Stimulated activated CD8-positive, alpha-beta memory T cell treated with anti-CD3 and anti-CD28 coated beads, Interleukin-7, amount 100 ng/mL, for 4 hours (primary cell): ENCODE results near the gene EXOG.
A peak's percentile ranks its signal among the peaks of the same experiment; 100 is the strongest.

Experiments used
- DNase-seq, 2 donors: peaks; one replicate each; pipeline ENCODE4 v3.0.0-alpha.2; 2020; ENCODE audit warnings: low read depth in 2 of 2

Gene EXOG, protein sequence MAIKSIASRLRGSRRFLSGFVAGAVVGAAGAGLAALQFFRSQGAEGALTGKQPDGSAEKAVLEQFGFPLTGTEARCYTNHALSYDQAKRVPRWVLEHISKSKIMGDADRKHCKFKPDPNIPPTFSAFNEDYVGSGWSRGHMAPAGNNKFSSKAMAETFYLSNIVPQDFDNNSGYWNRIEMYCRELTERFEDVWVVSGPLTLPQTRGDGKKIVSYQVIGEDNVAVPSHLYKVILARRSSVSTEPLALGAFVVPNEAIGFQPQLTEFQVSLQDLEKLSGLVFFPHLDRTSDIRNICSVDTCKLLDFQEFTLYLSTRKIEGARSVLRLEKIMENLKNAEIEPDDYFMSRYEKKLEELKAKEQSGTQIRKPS

DNA sequence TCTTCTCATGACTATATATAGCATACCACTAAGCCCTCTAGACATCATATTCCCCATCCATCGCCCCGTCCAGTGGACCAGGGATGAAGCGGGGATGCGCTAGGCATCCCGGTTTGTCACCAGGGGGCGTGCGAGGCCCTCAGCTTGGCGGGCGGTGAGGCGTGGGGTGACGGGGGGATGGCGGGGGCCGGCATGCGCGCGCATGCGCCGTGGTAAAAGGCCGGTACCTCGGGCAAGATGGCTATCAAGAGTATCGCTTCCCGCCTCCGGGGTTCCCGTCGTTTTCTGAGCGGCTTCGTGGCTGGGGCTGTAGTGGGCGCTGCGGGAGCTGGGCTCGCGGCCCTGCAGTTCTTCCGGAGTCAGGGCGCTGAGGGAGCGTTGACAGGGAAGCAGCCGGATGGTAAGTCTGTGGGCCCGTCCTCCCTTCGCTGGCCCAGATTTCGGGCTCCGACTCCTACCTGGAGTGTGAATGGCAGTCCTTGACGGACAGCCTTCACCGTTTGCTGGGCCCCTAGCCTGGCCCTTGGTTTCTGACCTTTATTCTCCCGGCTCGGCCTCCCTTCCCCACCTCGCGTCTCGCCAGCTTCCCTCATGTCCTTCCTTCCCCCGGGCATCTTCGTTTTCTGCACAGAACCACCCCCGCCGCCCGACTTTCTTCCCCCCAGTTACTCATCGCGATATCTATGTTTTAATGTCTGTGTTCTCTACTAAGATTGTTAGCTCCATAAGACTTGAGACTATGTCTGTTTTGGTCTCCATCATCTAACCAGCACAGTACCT is at the start of gene EXOG:
Gene EXOG (plus strand): TSS at position 210 of the 780 bp plus-strand sequence. CDS start 28 bp downstream, at position 238.
- DNase-seq: peak; percentile 91 to 92

DNA sequence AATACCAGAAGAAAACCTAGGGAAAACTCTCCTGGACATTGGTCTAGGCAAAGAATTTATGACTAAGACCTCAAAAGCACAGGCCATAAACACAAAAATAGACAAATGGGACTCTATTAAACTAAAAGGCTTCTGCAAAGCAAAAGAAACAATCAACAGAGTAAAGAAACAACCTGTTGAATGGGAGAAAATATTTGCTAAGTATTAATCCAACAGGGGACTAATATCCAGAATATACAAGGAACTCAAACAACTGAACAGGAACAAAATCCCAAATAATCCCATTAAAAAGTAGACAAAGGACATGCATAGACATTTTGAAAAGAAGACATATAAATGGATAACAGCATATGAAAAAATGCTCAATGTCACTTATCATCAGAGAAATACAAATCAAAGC is 49.3 kb upstream of the EXOG start:
- DNase-seq: no peak

DNA sequence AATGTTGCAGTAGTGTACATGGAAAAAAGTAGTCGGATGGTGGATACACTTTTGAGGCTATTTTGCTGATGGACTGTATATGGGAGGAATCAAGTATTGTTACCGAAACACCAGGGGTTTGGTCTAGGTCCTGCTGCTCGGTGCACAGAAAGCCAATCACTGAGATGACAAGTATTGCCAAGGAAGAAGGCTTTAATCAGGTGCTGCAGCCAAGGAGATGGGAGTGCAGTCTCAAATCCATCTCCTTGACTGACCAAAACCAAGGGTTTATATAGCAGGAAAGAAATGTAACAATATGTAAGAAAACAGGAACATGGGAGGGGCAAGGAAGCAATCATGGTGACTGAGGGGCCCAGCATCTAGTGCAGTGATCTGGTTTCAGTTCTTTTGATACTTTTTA is 45.3 kb upstream of the EXOG start:
- no peak for DNase-seq

DNA sequence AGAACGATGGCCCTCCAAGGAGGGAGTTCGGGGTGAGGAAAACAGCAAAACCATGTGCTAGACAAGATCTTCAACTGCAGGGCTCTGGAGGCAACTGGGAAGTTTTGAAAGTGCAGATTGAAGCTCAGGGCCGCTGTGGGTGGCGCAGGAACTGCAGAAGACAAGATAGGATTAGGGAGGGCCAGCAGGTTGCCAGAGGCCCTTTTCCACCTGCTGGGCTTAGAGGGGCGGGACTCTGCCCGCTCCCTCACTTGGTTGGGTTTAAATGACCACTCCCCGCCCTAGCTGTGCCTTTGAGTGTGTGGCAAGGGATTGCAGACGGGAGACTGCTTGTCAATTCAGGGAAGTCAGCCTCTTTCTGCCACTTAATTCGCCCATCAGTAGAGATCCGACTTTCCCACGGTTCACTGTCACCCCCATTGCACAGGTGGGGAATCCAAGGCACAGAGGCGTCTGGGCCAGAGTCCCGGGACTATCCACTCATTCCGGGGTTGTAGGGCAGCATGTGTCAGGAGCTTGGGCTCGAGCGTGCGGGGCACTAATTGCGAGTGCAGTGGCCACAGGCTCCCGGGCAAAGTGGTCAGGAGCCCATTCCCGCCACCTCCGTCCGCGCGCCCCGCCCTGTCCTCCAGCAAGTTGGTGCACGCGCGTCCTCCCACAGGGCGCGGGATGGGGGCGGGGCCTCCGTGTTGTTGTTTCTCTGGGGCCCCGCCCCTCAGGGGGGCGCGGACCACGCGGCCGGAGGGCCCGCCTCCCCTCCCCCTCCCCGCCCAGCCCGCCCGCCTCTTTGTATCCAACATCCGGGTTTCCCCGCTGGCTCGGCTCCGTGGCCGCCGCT is 42.8 kb upstream of the EXOG start, which contains the start of gene ACVR2B:
Gene ACVR2B (plus strand): TSS at position 816 of the 838 bp plus-strand sequence. CDS start 433 bp downstream, outside the sequence.
- peak; percentile 41 to 66 for DNase-seq

DNA sequence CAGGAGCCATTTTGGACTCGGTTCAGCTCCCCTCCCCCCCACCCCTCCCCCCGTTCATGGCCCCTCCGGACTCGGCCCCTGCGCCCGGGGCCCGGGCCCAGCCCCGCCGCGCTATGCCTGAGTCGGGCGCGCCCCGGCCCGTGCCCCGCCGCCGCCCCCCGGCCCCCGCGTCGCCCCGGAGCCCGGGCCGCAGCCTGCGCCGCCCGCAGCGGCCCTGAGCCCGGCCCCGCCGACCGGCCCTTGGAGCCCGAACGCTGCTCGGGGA is 42.3 kb upstream of the EXOG start:
- DNase-seq: no peak

DNA sequence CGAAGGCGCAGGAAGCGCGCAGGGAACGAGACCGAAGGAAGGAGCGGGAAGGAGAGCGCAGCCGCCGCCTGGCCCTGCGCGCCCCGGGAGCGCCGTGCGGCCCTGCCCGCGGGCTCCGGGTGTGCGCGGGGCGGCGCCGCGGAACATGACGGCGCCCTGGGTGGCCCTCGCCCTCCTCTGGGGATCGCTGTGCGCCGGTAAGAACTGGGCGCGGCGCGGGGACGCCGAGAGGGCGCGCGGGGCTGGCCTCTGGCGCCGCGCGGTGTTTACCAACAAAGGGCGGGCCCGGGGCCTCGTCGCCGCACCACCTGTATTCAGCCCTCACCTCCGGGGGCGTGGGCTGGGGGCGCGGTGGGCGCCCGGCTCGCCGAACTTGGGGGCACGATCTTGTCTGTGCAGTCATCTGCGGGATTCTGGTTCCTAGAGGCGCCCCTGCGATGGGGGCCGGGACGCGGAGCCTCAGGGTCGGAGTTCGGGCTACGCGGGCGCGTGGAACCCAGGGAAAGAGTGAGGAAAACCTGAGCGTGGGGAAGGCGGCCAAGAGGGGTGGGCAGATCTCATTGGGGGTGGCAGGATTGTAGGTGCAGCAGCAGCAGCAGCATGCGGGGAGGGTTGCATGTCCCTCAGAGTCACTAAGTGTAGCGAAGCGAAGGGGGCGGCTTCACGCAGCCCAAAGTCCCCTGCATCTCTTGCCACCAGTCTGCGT is 41.8 kb upstream of the EXOG start:
- peak in 1 of 2 donors; percentile 16 for DNase-seq

DNA sequence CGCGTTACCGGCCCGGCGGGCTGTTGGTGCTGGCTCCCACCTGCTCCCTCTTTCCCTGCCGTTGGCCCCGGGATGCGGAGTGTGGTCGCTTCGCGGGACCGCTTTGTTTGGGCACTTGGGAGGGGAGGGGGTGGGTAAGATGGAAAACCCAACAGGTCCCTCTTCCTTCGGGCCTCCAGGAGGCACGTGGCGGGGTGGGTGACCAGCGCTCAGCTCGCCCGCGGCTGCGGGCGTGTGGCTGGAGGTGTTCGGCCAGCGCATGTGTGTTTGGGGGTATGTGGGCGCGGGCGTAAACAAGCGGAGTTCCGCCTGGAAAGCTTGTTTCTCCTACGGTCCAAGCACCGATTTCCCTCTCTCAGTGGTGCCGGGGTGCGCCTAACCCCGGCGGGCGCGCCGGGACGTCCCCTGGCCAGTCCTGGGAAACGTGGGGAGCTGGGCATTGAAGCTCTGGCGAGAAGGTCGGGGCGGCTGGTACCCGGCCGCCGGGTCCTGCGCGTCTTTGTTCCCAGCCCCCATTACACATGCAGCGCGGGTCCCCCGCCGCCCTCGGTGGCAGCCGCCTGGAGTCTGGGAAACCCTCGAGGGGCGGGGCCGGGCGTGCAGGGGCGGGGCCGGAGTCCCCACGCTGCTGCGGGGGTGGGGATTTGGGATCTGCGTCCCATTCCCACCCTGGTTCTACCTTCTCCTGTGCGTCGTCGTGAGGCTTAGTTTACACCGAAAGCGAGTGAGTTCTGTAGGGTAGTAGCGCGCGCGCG is 41.1 kb upstream of the EXOG start:
- DNase-seq: peak in 1 of 2 donors; percentile 29

DNA sequence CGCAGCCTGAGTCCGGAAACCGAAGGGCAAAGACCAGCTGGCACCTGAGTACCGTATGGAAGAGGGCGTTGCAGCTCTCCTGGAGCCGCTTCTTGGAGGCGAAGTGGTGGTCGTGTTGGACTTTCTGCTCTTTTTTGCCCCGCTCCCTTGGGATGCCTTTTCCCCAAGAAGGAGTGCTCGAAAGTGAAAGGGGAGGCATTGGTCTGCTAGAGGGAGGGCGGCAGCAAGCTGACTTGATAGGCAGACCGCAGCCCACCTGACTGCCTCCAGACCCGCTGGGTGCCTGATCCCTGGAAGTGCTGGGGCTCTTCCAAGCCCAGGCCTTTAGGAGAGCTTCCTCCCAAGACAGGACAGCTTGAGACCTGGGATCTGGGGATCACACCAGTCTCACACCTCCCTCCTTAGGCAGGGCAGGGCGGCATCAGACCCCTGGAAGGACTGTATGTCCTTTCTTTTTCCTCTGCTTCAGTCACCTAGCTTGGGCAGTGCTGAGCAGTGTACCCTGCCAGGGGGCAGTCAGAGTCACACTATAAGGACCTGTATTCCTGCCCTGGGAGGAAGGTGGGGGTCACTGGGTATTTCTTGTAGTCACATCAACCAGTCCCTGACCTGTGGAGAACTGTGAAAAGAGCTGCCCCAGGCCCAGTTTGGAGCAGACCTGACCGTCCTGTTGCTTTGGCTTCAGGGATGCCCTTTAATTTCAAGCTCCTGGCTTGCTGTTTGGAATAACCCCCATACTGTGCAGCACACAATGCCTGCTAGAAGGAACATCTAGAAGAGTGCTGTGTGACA is 40.3 kb upstream of the EXOG start:
- no peak for DNase-seq

DNA sequence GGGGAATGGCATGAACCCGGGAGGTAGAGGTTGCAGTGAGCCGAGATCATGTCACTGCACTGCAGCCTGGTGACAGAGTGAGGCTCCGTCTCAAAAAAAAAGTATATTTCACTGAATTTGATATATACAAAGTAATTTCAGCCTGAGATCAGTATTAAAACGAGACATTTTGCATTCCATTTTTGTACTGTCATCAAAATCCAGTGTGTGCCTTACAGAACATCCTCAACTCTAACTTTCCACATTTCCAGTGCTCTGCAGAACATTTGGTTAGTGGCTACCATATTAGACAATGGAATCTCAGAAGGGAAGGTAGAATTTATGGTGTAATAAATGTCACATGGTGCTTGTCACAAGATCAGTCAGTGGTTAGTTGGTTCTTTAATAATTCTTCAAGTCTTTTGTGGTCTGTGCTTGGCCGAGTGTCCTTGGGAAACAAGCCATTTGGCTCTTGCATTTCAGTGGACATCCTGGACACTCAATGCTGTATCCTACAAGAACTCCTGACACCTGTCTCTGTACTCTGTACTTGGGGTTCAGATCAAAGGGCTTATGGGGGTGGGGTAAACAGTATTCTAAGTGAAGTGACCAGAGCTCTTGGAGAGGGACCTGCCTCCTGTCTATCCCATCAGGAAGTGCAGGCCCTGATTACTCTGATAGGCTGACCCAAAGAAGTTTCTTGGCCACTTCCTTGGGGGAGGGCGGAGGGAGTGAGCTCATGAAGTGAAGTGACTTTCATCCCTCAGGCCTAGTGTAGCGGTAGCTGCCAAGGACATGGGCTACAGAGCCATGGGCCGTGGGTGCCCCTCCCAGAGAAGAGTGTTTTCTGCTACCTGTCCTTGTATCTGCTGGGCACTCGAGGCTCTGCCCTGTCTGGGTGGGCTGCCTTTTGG is 38.8 kb upstream of the EXOG start:
- no peak for DNase-seq

DNA sequence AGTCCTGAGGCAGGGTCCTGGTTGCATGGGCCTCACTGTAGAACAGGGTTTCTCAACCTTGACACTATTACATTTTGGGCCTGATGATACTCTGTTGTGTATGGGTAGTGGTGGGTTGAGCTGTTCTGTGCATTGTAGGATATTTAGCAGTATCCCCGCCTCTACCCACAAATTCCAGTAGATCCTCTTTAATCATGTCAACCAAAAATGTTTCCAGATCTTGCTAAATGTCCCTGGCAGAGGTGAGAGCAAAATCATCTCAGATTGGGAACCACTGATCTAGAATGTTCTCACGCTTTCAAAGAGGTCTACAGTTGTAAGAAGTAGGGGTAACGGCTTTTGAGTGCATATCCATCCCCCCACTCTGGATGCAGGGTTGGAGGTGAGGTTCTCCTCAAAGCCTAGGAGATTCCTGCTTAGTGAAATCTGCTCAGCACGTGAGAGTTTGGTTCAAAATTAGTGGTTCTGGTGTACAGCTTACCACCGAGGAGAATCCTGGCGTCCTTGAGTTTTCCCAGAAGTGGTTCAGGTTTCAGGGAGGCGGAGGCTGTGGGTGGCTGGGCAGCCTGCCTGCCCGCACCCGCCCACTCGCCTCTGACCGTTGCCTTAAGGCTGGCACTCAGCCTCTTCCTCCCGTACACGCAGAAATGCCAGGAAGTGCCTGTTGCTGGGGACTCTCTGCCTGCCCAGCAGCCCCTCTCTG is 37.2 kb upstream of the EXOG start:
- no peak for DNase-seq

DNA sequence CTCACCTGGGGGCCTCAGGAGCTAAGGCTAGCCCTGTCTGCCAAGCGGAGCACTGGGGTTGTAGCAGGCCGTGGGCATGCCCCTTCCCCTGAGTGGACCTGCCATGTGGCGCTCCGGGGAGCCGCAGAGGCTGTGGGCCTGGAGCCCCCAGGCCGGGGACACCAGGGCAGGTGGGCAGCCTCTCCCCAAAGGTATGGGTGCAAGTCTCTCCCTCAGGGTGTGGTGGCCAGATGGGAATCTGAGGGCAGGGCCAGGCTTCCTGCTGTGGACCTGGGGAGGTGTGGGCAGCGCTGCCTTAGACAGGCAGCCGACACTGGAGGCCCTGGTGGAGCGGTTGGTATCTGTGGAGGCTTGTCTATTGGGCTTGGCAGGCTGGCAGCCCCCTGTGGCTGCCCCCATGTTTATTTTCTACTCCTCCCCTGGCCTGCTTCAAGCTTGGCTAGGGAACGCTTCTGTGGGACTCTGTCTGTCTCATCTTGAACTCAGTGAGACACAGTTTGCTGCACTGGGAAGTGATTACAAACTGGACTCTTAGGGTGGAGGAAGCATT is 36.6 kb upstream of the EXOG start:
- DNase-seq: no peak

DNA sequence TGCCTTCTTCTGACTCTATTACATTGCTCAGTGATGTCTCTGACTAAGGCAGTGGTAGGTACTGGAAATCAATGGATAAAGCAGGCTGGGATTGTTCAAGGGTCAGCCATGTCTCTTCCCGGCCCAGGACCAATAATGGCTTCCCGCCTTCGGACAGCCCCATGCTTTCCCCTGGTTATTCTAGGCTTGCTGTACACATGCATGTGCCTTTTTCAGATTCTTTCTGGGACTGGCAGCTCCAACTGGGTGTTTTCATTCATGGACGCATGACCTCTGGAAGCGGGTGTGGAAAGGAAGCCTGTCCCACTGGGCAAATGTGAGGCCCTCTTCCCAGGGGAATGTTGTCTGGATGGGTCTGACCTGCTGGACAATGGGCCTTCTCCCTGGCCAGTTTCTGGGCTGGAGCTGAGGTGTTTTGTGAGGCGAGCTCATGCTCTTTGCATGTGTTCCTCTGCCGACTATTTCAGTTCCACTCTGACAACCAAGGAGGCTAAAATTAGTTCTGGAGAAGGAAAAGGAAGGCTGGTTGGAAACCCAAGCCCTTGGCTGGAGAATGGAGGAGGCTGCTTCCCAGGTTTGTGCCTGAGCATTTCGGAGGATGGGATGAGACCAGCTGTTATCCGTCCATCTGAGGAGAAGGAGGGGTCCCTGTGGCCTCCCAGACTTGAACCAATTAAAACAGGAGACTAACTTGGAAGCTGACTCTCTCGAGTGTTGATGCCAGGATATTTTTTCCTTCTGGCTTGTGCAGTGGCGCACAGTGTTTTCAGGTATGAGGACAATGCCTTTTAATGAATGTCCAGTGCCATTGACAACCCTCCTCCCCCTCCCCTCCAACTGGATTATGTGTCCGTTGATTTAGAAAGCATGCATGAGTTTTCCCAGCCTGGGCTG is 35.5 kb upstream of the EXOG start:
- no peak for DNase-seq

DNA sequence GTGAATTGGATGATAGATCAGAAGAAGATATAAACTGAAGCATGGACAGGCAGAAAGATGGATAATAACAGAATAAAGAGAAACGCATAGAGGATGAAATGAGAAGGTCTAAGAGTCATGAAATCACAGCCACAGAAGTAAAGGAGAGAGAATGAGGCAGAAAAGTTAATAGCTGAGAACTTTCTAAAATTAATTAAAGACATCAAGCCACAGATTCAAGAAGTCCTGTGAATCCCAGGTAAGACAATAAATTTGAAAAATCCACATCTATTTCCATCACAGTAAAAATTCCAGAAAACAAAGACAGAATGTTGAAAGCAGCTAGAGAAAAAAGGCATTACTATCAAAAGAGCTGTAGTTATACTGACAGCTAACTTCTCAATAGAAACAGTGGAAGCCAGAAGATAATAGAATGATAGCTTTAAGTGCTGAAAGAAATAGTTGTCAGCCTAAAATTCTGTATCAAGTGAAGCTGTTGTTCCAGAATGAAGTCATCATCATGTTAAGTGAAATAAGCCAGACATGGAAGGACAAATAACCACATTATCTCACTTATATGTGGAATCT is 30.5 kb upstream of the EXOG start:
- no peak for DNase-seq

DNA sequence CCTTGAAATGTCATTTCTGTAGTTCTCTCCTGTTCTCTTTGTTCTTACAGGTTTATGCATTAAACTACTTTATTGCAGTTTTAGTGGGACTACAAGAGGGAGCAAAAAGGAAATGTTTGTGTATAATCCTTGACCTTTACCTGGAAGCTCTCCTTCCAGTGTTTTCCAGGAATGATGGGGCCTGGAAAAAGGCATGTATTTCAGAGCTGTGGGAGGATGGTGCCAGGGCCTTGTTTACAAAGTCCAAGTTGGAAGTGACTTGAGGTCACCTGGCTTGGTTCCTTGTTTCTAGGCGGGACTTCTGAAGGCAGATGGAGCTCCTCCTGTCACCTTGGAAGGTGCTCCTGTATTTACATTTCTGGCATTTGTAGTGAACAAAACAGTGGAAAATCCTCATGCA is 27.4 kb upstream of the EXOG start:
- DNase-seq: no peak

DNA sequence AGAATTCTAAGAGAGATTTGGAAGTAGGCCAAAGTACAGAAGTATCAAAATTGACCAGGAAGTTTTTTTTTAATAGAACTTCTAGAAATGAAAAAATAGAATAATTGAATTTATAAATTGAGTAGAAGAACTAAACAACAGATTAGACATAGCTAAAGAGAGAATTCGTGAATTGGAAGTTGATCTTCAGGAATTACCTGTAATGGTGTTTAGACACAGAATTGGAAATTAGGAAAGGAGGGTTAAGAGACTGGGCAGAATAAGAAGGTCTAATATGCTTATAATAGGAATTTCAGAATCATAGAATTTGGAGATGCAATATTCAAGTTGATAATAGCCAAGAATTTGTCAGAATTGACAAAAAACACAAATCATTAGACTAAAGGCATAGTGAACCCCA is 26.3 kb upstream of the EXOG start:
- no peak for DNase-seq

DNA sequence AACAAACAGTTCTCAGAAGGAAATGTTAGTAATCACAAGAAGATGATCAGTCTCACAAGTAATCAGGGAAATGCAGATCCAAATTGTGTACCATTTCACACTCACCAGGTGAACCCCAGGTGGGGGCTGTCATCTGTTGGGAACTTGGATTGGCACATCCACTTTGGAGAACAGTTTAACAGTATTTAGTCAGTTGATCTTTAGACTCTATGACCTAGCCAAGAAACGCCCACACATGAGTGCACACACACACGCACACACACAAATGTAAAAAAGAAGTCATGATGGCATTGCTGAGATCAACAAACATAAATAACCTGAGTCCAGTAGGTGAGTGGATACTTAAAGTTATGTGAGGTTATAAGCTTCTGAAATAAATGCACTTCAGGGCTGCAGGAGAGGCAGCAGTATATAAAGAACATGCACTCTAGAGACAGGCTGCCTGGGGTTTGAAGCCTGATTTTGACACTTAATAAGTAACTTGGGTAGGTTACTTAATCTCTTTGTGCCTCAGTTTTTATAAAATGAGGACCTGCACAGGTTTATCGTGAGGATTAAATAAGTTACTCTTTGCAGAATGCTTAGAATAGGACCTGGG is 24.8 kb upstream of the EXOG start:
- DNase-seq: no peak
